GM21447 (cell line): Measurements from ENCODE around the gene UBE2V1.
"Not testable (repeated sequence)": the region's sequence is repeated elsewhere in the genome, so short reads cannot be mapped to it uniquely, and the experiment has no call there.

Source experiments
- ATAC-seq: cut with Tn5 transposase; IDR thresholded peaks from one replicate; pipeline ENCODE4 v1.9.1; 2021; ENCODE audit not compliant: unreplicated experiment

The UBE2V1 gene

DNA sequence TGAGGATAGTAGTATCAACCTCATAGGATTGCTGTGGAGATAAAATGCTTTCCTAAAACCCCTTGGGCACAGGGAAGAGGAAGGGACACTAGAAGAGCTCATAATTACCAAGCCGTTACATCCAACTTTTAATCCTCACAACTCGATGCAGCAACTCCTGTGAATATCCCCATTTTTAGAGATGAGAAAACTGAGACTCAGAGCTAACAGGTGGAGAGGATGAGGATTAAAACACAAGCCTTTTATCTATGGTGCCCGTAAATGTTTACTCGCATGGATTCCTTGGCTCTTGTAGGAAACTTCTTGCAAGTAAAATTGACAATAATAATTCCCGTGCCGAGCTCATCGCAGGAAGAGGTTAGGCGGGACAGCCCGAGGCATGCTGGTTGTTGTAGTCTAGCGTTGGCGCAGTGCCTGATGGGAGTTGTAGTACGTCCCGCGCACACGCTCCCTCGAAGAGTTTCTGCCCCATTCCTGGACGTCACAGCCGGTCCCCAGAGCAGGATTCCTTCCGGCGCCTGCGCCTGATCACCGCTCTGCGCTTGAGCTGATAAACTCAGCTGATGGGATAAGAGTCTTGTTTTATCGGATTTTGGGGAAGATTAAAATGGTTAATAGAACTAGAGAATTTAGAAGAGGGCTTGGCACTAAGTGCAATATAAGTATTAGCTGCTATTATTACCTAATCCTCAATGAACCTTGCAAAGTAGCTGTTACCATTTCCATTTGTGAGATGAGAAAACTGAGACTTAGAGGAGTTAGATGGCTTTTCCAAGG lies 2.8 kb upstream of the UBE2V1 start:
- ATAC-seq = peak; percentile 63

DNA sequence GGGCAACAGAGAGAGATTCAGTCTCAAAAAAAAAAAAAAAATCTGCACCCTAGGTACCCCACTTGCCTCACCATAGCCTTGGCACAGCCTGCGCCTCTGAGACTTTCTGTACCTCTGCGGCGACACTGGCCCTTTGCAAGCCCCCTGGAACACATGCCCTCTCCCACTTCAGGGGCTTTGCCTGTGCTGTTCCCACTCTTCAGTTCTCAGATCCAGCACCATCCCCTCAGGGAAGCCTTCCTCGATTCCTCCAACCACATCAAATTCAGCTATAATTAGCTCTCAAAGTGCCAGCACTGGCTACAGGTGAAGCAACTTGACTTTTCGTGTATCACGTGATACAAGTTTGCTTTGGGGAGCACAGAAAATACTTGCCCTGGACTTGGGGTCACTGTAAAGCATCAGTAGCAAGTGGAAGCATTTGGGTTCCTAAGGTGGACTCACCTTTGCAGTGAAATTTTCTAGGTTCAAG lies 2.1 kb upstream of the UBE2V1 start:
- no peak for ATAC-seq

DNA sequence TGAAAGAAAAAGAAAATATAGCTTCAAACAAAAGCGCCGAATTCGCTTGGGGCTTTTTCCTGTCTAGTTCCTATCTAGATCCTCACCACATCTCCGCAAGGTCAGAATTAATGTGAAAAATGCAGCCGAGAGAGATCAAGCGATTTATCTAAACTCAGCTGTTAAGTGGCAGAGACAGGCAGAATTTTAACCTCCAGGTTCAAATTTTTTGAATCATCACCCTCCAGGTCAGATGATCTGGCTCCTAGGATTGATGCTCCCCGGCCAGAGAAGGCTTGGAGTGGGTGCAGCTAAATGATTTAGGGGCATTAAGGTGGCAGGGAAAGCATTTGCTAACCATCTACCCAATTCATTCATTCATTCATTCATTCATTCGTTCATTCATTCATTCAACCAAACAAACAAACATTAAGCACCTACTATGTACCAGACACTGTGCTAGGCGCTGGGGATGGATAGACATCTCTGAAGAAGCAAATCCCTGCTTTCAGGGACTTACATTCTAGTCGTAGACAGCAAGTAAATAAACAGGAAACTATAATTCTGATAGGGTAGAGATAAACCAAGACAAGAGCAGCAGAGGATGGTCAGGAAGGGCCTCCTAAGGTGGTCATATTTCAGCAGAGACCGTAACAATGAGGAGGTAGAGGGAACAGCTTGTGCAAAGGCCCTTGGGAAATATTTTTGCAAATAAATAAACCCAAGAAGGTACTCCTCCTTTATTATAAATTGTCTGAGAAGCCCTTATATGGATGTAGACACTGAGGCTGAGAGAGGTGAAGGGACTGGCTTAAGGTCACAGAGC lies 672 bp upstream of the UBE2V1 start:
- no peak for ATAC-seq

DNA sequence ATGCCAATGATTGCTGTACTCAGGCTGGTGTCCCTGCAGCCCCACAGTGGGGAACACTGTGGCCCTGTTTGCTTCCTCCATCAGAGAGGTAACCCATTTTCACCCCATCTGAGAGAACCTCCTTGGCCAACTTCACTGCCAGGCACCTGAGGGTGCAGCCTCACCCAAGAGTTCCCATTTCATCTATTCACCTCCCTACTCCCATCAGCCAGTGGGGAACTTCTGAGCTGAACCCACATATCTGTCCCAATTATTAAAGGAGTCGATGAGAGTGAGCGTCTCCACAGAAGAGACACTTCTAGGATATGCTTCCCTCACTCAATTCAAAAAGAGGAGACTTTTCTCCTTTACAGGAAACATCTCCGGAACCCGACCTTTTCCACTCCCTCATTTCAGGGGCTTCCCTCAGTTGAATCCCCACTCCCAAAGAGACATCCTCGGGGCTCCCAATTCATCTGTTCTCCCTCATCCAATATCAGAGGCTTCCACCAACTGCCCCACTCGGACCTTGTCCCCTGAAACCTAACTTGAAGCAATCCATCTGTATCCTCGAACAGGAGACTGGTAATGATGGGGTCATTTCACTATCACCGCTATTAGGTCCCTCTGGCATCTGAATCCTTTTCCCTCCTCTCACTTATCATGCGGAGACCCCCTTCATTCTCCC lies 988 bp downstream of the UBE2V1 start:
- no peak for ATAC-seq

DNA sequence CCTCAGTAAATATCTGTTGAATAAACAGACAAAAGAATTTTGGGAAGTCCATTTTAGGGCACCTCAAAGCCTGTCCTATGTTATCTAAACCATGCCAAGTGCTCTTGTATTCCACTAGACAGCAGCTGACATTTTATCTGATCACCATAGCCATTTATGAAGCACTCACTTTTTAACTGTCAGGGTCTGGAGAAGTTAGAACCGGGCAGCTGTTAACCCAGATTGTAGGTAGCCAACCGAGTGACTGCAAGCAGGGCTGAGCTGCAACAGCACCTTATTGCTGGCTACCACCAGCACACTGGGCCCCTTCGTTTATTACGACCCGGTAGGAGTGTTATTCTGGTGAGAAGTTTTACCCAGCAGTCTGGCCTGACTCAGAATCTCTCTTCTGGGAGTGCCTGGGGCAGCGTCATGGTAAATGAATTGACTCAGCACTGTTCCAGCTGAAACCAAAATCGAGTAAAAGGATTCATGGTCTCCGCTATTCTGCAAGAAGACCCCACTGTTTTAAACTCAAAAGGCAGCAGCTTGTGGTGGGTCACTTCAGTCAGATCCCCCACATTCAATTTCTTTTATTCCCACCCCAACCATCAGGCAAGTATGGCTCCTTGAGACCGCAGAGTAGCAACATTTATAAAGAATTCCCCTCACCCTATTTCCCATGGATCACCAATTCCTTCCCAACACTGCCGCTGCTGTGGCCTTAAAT lies 1.7 kb downstream of the UBE2V1 start:
- ATAC-seq = no peak

DNA sequence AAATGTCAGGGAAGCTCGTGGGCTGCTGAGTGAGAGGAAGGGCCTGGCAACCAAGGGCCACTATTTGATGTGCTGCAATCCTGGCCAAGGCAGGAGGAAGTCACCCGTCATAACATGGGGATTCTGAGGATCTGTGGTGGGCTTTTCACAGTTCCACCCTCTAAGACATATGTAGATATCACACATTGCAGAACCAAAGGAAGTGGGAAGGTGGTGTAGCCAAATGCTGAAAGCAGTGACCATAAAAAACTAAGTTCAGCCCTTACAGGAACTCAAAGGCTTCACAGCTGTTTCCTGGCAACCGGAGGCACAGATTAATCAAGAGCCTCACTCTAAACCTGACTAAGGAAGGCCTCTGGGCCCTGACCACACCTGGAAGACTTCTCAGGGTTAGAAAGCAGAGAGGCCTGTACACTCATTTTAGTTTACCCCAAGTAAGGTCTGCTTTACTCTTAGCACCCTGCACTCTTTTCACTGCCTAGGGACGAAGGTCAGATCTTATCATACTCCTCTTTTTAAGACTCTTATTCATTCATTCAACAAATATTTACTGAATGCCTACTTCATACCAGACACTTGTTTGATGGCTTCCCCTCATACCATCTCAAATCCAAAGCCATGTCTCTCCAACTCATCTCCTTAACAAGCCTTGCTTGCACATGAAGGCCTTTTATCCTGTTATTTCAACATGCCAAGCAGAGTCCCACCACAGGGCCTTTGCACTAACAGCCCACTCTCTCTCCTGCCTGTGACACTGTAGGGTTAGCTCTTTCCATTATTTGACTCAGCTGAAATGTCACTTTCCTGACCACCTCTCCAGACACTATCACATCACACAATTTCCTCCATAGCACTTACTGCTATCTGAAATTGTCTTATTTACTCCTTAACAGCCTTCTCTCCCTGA lies 2.6 kb downstream of the UBE2V1 start:
- ATAC-seq = peak; percentile 52

DNA sequence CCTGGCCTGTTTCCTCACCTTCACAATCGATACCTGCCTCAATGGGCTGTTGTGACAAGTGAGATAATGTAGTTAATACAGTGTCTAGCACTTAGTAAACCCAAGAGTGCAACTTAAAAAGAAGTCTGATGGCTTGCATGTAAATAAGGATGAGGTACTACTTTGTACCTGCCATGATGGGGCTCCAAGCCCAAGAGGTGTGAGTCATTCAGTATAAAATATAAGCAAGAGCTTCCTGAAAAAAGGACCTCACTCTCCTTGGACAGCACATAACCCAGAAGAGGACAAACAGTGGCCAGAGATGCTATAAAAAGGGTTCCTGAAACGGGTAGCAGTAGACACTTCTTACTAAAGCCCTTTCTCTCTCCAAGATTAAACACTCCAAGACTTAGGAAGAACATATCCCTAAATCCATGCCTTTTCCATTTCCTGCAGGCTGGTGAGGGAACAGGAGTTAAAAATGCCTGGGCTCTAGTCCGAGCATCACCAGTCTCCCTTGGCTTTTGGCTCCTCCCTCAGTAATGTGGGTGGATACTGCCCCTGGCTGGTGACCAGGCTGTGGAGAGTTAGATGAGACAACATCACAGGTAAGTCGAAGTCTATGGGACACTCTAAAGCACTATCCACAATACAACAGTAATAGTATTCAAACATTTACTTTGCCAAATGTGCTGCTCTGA lies 4.3 kb downstream of the UBE2V1 start:
- ATAC-seq = no peak

DNA sequence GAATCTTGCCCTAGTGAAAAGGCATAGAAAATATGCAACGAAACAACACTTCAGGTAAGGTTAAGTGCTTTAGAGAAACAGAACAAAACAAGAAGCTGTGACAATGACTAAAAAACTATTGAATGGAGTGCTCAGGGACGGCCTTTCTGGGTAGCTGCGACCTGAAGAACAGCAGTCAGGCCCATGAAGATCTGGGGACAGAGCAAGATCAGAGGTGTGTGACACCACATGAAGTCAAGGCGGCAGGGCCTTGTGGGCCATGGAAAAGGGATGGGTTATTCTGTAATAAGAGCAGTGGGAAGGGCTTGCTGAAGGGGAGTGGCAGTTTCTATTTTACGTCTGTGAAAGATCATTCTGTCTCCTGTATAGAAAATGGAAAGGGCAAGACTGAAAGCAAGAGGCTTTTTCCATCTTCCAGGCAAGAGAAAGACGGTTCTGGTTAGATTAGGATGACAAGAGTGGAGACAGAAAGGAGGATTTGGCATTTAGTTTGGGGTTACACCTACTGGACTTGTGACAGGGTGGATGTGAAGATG lies 5.1 kb downstream of the UBE2V1 start:
- ATAC-seq = no peak

DNA sequence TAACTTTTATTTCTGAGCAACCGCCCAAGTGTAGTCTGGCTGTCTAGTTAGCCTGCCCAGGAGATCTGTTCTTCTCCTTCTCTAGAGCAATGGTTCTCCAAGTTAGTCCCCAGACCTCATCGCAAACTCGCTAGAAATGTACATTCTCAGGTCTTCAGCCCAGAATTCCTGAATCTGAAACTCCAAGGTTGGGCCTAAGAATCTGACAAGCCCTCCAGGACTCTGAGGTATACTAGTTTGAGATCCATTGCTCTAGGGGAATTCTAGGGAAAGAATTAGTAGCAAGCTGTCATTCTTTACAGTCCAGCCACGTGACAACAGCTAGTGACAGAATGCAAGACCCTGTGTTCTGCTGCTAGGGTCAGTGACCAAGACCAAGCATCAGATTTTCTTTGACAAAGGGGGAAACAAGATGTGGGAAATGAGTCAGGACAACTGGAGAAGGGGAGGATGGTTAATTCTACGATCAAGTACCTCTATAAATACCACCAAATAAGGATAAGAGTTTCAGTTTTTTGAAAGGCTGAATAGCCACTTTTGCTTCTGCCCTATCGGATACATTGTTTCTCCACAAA lies 5.8 kb downstream of the UBE2V1 start:
- no peak for ATAC-seq

DNA sequence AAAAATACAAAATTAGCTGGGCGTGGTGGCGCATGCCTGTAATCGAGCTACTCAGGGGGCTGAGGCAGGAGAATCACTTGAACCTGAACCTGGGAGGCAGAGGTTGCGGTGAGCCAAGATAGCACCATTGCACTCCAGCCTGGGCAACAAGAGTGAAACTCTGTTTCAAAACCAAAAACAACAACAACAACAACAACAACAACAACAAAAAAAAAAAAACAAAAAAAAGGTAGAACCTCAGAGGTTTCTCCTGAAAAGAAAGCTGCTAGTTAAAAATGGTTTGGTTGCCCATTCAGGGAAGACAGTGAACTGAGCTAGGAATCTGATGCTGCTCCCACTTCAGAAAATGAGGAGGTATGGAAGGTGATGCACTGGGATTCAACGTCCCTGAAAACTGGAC lies 6.3 kb downstream of the UBE2V1 start:
- ATAC-seq = not testable (repeated sequence)

DNA sequence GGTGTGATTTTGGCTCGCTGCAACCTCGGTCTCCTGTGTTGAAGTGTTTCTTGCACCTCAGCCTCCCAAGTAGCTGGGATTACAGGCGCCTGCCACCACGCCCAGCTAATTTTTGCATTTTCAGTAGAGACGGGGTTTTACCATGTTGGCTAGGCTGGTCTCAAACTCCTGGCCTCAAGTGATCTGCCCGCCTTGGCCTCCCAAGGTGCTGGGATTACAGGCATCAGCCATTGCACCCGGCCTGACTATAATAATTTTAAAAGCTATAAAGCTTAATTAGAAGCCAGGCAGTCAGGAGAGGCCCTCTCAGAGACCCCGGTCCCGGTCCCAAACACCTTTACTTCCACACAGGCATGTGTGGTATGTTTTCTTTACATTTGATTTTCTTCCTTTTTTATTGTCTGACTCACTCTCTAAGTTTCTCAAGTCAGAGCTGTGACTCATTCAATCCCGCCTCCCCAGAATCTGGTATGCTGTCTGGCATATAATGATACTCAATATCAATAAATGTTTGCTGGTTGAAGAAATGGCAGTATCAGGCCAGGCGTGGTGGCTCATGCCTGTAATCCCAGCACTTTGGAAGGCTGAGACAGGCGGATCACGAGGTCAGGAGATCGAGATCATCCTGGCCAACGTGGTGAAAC lies 9.4 kb downstream of the UBE2V1 start:
- not testable (repeated sequence) for ATAC-seq

DNA sequence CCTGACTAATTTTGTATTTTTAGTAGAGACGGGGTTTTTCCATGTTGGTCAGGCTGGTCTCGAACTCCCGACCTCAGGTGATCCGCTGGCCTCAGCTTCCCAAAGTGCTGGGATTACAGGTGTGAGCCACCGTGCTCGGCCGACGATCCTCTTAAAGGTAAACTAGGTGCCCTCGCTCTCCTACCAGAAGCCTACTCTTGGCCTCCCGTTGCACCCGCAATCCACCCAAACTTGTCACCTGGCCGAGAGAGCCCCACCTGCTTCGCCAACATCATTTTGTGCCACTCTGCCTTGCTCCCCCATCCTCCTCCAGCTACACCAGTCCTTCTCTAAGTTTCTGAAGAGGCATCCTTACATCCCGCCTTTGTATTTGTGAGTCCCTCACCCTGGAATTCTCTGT lies 10.4 kb downstream of the UBE2V1 start:
- ATAC-seq = not testable (repeated sequence)

DNA sequence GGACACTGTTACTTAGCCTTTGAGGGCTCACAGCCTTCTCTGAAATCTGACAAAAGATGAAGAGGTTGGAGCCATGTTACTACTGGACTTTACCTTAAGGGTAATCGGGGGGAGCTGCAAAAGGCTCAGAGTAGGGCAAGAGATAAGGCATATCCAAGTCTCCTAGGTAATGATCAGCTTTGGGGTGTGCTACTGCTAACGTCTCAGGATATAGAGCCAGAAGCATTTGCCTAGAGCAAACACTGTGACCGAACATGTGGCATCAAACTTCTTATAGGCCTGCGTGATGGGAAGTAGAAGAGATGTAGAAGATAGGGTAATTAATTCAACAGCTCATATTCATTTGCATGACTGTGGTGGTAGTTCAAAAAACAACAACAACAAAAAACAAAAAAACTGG lies 11.1 kb downstream of the UBE2V1 start:
- no peak for ATAC-seq

DNA sequence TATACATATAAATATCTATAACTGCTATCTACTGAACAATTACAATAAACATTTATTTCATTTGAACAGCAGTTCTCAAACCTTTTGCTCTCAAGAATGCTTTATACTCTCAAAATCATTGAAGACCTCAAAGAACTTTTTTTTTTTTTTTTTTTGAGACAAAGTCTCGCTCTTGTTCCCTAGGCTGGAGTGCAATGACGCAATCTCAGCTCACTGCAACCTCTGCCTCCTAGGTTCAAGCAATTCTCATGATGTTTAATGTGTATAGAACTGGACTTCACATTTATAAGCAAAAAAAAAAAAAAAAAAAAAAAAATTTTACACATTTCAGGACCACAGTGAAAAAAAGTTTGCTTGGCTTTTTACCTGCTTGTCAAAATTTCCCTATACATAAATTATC lies 11.7 kb downstream of the UBE2V1 start:
- no peak for ATAC-seq

DNA sequence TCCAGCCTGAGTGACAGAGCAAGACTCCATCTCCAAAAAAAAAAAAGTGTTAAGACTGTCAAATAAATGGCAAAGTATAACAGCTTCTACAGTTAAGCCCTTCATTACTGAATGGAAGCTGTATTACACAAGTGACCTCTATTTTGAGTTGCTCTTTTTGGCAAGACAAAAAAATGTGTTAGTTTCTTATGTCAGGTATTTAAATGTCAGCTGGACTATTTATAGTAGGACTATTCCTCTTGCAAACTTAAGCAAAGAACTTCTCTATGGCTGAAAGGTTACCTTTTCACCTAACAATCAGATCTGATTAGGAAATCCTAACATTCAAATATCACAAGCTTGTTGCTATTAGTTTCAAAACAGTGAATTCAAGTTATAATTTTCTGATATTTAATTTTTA lies 12.4 kb downstream of the UBE2V1 start:
- ATAC-seq = no peak

DNA sequence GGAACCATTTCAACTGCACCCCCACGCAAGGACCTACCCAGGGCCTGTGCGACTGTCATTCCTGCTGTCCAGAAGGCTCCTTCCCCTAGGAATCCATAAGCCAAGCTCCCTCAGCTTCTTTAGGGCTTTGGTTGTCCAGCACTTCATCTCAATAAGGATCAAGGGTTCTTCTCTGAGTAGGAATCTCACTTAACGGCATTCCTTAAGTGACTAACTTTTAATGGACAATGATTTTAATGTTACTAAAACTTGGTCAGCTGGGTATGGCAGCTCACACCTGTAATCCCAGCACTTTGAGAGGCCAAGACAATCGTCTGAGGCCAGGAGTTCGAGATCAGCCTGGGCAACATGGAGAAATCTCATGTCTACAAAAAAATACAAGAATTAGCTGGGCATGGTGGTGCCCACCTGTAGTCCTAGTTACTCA lies 13.4 kb downstream of the UBE2V1 start:
- no peak for ATAC-seq

DNA sequence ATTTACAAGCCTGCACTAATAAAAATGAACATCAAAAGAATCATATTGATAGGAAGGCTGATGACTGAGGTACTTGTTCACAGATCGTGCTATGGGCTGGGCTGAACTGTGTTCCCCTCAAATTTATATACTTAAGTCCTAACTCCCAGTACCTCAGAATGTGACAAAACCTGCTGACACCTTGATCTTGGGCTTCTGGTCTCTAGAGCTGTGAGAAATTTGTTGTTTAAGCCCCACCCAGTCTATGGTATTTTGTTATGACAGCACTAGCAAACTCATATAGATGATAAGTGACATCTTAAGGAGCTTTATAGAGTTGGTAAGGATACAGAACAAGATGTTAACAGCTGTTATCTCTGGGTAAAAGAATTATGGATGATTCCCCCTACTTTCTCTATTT lies 13.8 kb downstream of the UBE2V1 start:
- no peak for ATAC-seq

DNA sequence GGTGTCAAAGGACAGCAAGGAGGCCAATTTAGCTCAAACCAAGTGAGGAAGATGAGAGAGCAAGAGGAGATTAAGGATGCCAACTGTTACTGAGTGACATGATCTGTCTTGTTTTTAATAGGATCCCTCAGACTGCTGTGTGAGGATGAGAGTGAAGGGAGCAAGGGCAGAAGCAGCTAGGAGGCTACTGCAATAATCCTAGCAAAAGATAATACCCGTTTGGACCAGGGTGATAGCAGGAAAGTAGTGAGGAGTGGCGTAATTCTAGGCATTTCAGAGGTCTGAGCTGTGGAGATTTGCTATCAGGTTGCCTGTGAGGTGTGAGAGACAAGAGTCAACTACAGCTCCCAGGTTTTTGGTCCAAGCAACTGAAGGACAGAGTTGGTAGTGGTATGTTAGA lies 14.7 kb downstream of the UBE2V1 start:
- ATAC-seq = no peak
